Naive thymus-derived CD4-positive, alpha-beta T cell (primary cell): ENCODE data around the gene NT5DC2. TPM values are rescaled to one million over a fixed set of nuclear protein-coding genes. Genes with fewer than 3 reads are reported as not detected.
A peak's percentile ranks its signal among the peaks of the same experiment; 100 is the strongest.

Experiments
- ATAC-seq: fragments of 150-1000 bp; cut with Tn5 transposase; 2 replicates; pipeline ENCODE4 v1.10.0; 2021; ENCODE audit warnings: mild to moderate bottlenecking, moderate library complexity
- CTCF ChIA-PET: fragments of 350-600 bp; sonication (Branson Sonifier 250); formaldehyde crosslinking; loops from one replicate; lab custom pipeline; 2021; ENCODE audit warnings: antibody characterized with exemption; lab: Charles Lee
- POLR2A ChIA-PET: fragments of 350-600 bp; sonication (Branson Sonifier 250); formaldehyde crosslinking; loops from one replicate; lab custom pipeline; 2021; ENCODE audit warnings: antibody characterized with exemption, inconsistent platforms; lab: Charles Lee
- DNase-seq, 9 donors: peaks; one replicate each; pipeline versions ENCODE4 v3.0.0 to v3.0.0-alpha.2; 2020 to 2022; ENCODE audit warnings: mixed read lengths in 1 of 9
- H3K27ac ChIP-seq: one replicate; pipeline ENCODE4 v1.7.0; 2013; ENCODE audit warnings: mild to moderate bottlenecking, low read depth, low read length, moderate library complexity
- H3K27me3 ChIP-seq, 2 donors: one replicate each; pipeline ENCODE4 v1.7.0; 2013; ENCODE audit warnings: low read length in 2 of 2, mild to moderate bottlenecking in 2 of 2, moderate library complexity in 2 of 2; ENCODE audit not compliant: control insufficient read depth in 2 of 2, insufficient read depth in 2 of 2
- H3K36me3 ChIP-seq, 3 experiments: 1 replicate in 2 of 3; 2 replicates in 1 of 3; pipeline ENCODE4 v1.7.0; 2013; ENCODE audit warnings: low read length in 3 of 3, mild to moderate bottlenecking in 3 of 3, moderate library complexity in 1 of 3; ENCODE audit not compliant: insufficient read depth in 3 of 3, control insufficient read depth in 2 of 3
- H3K4me1 ChIP-seq, 2 donors: one replicate each; pipeline ENCODE4 v1.7.0; 2013; ENCODE audit warnings: low read length in 2 of 2, mild to moderate bottlenecking in 2 of 2, moderate library complexity in 1 of 2; ENCODE audit not compliant: control insufficient read depth in 2 of 2, insufficient read depth in 2 of 2
- H3K4me3 ChIP-seq: 2 replicates; pipeline ENCODE4 v1.7.0; 2013; ENCODE audit warnings: mild to moderate bottlenecking, low read length
- H3K9me3 ChIP-seq, 3 experiments: 1 replicate in 2 of 3; 2 replicates in 1 of 3; pipeline ENCODE4 v1.7.0; 2013; ENCODE audit warnings: low read length in 3 of 3; ENCODE audit not compliant: control insufficient read depth in 2 of 3
- H3K27ac Mint-ChIP-seq, 9 donors: one replicate each; pipeline ENCODE4 v1.8.0; 2020 to 2022; ENCODE audit warnings: mixed read lengths in 9 of 9, mild to moderate bottlenecking in 8 of 9, moderate library complexity in 5 of 9, inconsistent platforms in 2 of 9
- H3K27me3 Mint-ChIP-seq, 5 donors: one replicate each; pipeline ENCODE4 v1.8.0; 2021 to 2022; ENCODE audit warnings: mixed read lengths in 5 of 5, mild to moderate bottlenecking in 1 of 5
- H3K36me3 Mint-ChIP-seq, 5 donors: one replicate each; pipeline ENCODE4 v1.8.0; 2020 to 2022; ENCODE audit warnings: mixed read lengths in 5 of 5, mild to moderate bottlenecking in 3 of 5, inconsistent platforms in 1 of 5
- H3K4me1 Mint-ChIP-seq, 7 donors: one replicate each; pipeline ENCODE4 v1.8.0; 2020 to 2022; ENCODE audit warnings: mixed read lengths in 7 of 7, mild to moderate bottlenecking in 3 of 7, inconsistent platforms in 1 of 7
- H3K4me3 Mint-ChIP-seq, 10 donors: one replicate each; pipeline ENCODE4 v1.8.0; 2020 to 2022; ENCODE audit warnings: mild to moderate bottlenecking in 10 of 10, mixed read lengths in 10 of 10, moderate library complexity in 6 of 10, inconsistent platforms in 2 of 10
- H3K9me3 Mint-ChIP-seq, 11 donors: one replicate each; pipeline ENCODE4 v1.8.0; 2020 to 2022; ENCODE audit warnings: mixed read lengths in 11 of 11, mild to moderate bottlenecking in 4 of 11, inconsistent platforms in 1 of 11, moderate library complexity in 1 of 11
- intact Hi-C, 2 donors: fragments of 100-400 bp; cut with micrococcal nuclease; formaldehyde crosslinking; loops; one replicate each; pipeline ENCODE4 v1.15.1; 2023
- polyA plus RNA-seq, 2 donors: library from polyadenylated mRNA; unstranded; fragments of 300-500 nt; fragmentation: Illumina TruSeq; gene quantifications; one replicate each; pipeline ENCODE4 v1.2.3, GENCODE V29; 2021
- total RNA-seq, 6 experiments: library from RNA in 5 of 6; stranded (reverse) in 5 of 6; gene quantifications; 1 replicate in 5 of 6; 2 replicates in 1 of 6; pipeline ENCODE4 v1.2.3 and lab custom pipeline; 2021 to 2026

The NT5DC2 gene
- total and polyA plus RNA-seq, 7 experiments from 2014 or later, result 1.3 to 23.0 (median 3.1) TPM; not detected in 1

GRCh38 chr3:52517796-52518722, 15.6 kb downstream of the NT5DC2 start:
- Mint-ChIP-seq H3K27me3 (no peaks in the 10 kb centered on the region), H3K36me3 (no peaks in the 10 kb centered on the region), H3K4me3 (no peak overlapping the region), H3K27ac (no peak overlapping the region), H3K4me1 (peaks cover 0 to 2% (median 0%) of the 10 kb centered on the region in 7 donors), H3K9me3 (peaks cover 0 to 1% (median 0%) of the 10 kb centered on the region in 11 donors)
- ChIA-PET CTCF (interaction anchor here (1.0 kb wide), 1 partner anchor 18 kb away, joined by 3 read pairs; the partner anchor contains the start of gene UQCC5), POLR2A (no interaction called here)
- no peaks in the 10 kb centered on the region for H3K9me3 ChIP-seq
- intact Hi-C loops, result no loop called here
- H3K4me1 ChIP-seq, result no peaks in the 10 kb centered on the region
- H3K27ac ChIP-seq, result no peak overlapping the region
- no peak for DNase-seq
- H3K27me3 ChIP-seq, result no peaks in the 10 kb centered on the region
- no peak for ATAC-seq
- H3K4me3 ChIP-seq, result no peak overlapping the region
- no peaks in the 10 kb centered on the region for H3K36me3 ChIP-seq

GRCh38 chr3:52516509-52517195, 17.0 kb downstream of the NT5DC2 start:
- CTCF ChIA-PET, result no interaction called here
- H3K4me3 ChIP-seq, result no peak overlapping the region
- Mint-ChIP-seq H3K9me3 (peaks cover 0 to 1% (median 0%) of the 10 kb centered on the region in 11 donors), H3K27ac (peak overlapping the region in 1 of 9 donors; percentile 46), H3K4me1 (peaks cover 0 to 2% (median 0%) of the 10 kb centered on the region in 7 donors), H3K4me3 (no peak overlapping the region), H3K36me3 (no peaks in the 10 kb centered on the region), H3K27me3 (no peaks in the 10 kb centered on the region)
- no peaks in the 10 kb centered on the region for H3K4me1 ChIP-seq
- intact Hi-C loops, result no loop called here
- POLR2A ChIA-PET, result no interaction called here
- DNase-seq (no peak), ATAC-seq (no peak)
- no peaks in the 10 kb centered on the region for H3K36me3 ChIP-seq
- H3K9me3 ChIP-seq, result no peaks in the 10 kb centered on the region
- no peaks in the 10 kb centered on the region for H3K27me3 ChIP-seq
- no peak overlapping the region for H3K27ac ChIP-seq

DNA sequence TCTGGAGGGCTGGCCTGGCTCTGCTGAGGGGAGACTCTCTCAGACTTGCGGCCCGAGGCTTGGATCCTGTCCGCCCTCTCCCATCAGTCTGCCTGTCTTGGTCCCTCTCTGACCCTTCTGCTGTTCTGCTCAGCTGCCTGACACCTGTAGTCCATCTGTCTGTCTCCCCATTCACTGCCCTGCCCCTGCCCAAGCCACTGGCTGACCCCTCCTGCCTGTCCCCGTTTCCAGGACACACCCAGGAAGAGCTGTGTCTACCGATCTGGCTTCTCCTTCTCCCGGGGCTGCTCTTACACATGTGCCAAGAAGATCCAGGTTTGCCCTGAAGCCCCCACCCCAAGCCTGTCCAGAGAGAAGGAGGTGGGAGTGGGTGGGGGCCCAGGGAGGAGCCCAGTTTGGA, 18.5 kb downstream of the NT5DC2 start:
- ATAC-seq (no peak), DNase-seq (no peak)
- Histone ChIP-seq H3K4me1 (no peaks in the 10 kb centered on the region), H3K27me3 (no peaks in the 10 kb centered on the region), H3K27ac (no peak overlapping the region), H3K9me3 (no peaks in the 10 kb centered on the region), H3K4me3 (no peak overlapping the region), H3K36me3 (no peaks in the 10 kb centered on the region)
- ChIA-PET POLR2A (no interaction called here), CTCF (no interaction called here)
- Mint-ChIP-seq H3K27me3 (no peaks in the 10 kb centered on the region), H3K4me1 (peaks cover 0 to 2% (median 0%) of the 10 kb centered on the region in 7 donors), H3K4me3 (no peak overlapping the region), H3K9me3 (peaks cover 0 to 1% (median 0%) of the 10 kb centered on the region in 11 donors), H3K36me3 (no peaks in the 10 kb centered on the region), H3K27ac (no peak overlapping the region)
- intact Hi-C loops, result no loop called here

- POLR2A ChIA-PET, result no interaction called here
- no peak overlapping the region for H3K27ac Mint-ChIP-seq
- intact Hi-C loops, result no loop called here
- H3K4me1 Mint-ChIP-seq, result peaks cover 0 to 2% (median 0%) of the 10 kb centered on the region in 7 donors
- DNase-seq, result no peak
- H3K4me3 Mint-ChIP-seq, result no peak overlapping the region
- Histone ChIP-seq H3K9me3 (no peaks in the 10 kb centered on the region), H3K4me1 (no peaks in the 10 kb centered on the region), H3K36me3 (no peaks in the 10 kb centered on the region), H3K27ac (no peak overlapping the region), H3K27me3 (no peaks in the 10 kb centered on the region), H3K4me3 (no peak overlapping the region)
- H3K27me3 Mint-ChIP-seq, result no peaks in the 10 kb centered on the region
- CTCF ChIA-PET, result no interaction called here
- no peak for ATAC-seq
- H3K9me3 Mint-ChIP-seq, result peaks cover 0 to 1% (median 0%) of the 10 kb centered on the region in 11 donors
- H3K36me3 Mint-ChIP-seq, result no peaks in the 10 kb centered on the region
Measured at GRCh38 chr3:52514576-52514975, 19.1 kb downstream of the NT5DC2 start.

- H3K27ac ChIP-seq, result no peak overlapping the region
- no peaks in the 10 kb centered on the region for H3K4me1 ChIP-seq
- no peaks in the 10 kb centered on the region for H3K27me3 Mint-ChIP-seq
- ChIA-PET POLR2A (no interaction called here), CTCF (no interaction called here)
- peaks cover 0 to 1% (median 0%) of the 10 kb centered on the region in 11 donors for H3K9me3 Mint-ChIP-seq
- no peaks in the 10 kb centered on the region for H3K9me3 ChIP-seq
- H3K4me1 Mint-ChIP-seq, result no peaks in the 10 kb centered on the region
- no peak for DNase-seq
- no peaks in the 10 kb centered on the region for H3K27me3 ChIP-seq
- H3K27ac Mint-ChIP-seq, result no peak overlapping the region
- H3K4me3 Mint-ChIP-seq, result no peak overlapping the region
- H3K4me3 ChIP-seq, result no peak overlapping the region
- intact Hi-C loops, result no loop called here
- H3K36me3 Mint-ChIP-seq, result no peaks in the 10 kb centered on the region
- no peak for ATAC-seq
- H3K36me3 ChIP-seq, result no peaks in the 10 kb centered on the region
Measured at GRCh38 chr3:52513281-52513680, 20.4 kb downstream of the NT5DC2 start.

GRCh38 chr3:52512727-52513126, 20.9 kb downstream of the NT5DC2 start:
- Mint-ChIP-seq H3K36me3 (no peaks in the 10 kb centered on the region), H3K27ac (no peak overlapping the region), H3K4me1 (no peaks in the 10 kb centered on the region), H3K9me3 (peaks cover 0 to 1% (median 0%) of the 10 kb centered on the region in 11 donors), H3K27me3 (no peaks in the 10 kb centered on the region), H3K4me3 (no peak overlapping the region)
- ChIA-PET POLR2A (no interaction called here), CTCF (no interaction called here)
- H3K27ac ChIP-seq, result no peak overlapping the region
- intact Hi-C loops, result no loop called here
- no peak for ATAC-seq
- no peaks in the 10 kb centered on the region for H3K4me1 ChIP-seq
- no peaks in the 10 kb centered on the region for H3K27me3 ChIP-seq
- H3K4me3 ChIP-seq, result no peak overlapping the region
- H3K9me3 ChIP-seq, result no peaks in the 10 kb centered on the region
- H3K36me3 ChIP-seq, result no peaks in the 10 kb centered on the region
- no peak for DNase-seq
